Muscle of leg (tissue), 11 donors: Measurements from ENCODE around the gene ATAD3A. TPM values are rescaled to one million over a fixed set of nuclear protein-coding genes. Genes with fewer than 3 reads are reported as not detected.

Experiments used
- DNase-seq: peaks from one replicate; pipeline ENCODE4 v3.0.0; 2013
- H3K27ac ChIP-seq: one replicate; pipeline ENCODE4 v1.5.1; 2013; ENCODE audit warnings: mild to moderate bottlenecking, low read length, control low read depth
- H3K27me3 ChIP-seq: one replicate; pipeline ENCODE4 v1.6.1; 2013; ENCODE audit warnings: low read length; ENCODE audit not compliant: control insufficient read depth, insufficient read depth
- H3K36me3 ChIP-seq: one replicate; pipeline ENCODE4 v1.6.1; 2013; ENCODE audit warnings: low read length; ENCODE audit not compliant: control insufficient read depth, insufficient read depth
- H3K4me1 ChIP-seq: one replicate; pipeline ENCODE4 v1.6.1; 2013; ENCODE audit warnings: low read length; ENCODE audit not compliant: control insufficient read depth, insufficient read depth
- H3K4me3 ChIP-seq: one replicate; pipeline ENCODE4 v1.5.1; 2013; ENCODE audit warnings: low read length, control low read depth
- H3K9me3 ChIP-seq: replicated peaks from 2 replicates; pipeline ENCODE4 v1.6.1; 2013; ENCODE audit warnings: low read depth, low read length; ENCODE audit not compliant: control insufficient read depth
- WGBS: methylation state at CpG from one replicate; pipeline ENCODE4 v1.1.5; 2013; ENCODE audit warnings: missing lambda C conversion rate; ENCODE audit not compliant: insufficient coverage; 5-methylcytosine and 5-hydroxymethylcytosine counted together
- polyA plus RNA-seq, 8 donors: library from polyadenylated mRNA; unstranded; fragments of 120-200 nt; gene quantifications; one replicate each; pipeline versions ENCODE4 v1.2.1 to v1.2.3, GENCODE V29; 2013; ENCODE audit warnings: inconsistent platforms in 1 of 8, low replicate concordance in 1 of 8; ENCODE audit not compliant: insufficient read length in 8 of 8, insufficient read depth in 1 of 8
- total RNA-seq: library from RNA; stranded (reverse); fragments of 120-200 nt; gene quantifications from one replicate; pipeline ENCODE4 v1.2.4, GENCODE V29; 2013

ATAD3A gene
- total and polyA plus RNA-seq, 9 donors, result 13.5 to 22.0 (median 20.5) TPM

- H3K36me3 ChIP-seq, result no peaks in the 10 kb centered on the region
- H3K4me3 ChIP-seq, result no peak overlapping the region
- no peak overlapping the region for H3K27ac ChIP-seq
- H3K4me1 ChIP-seq, result peaks cover 6% of the 10 kb centered on the region
- no peaks in the 10 kb centered on the region for H3K9me3 ChIP-seq
- H3K27me3 ChIP-seq, result peaks cover 24% of the 10 kb centered on the region
- no peak for DNase-seq
- 83% methylated on average over 13 of the region's 13 CpGs for WGBS
Observed at GRCh38 chr1:1578371-1578940, 66.5 kb downstream of the ATAD3A start.

- H3K9me3 ChIP-seq, result no peaks in the 10 kb centered on the region
- no peak for DNase-seq
- no peaks in the 10 kb centered on the region for H3K4me1 ChIP-seq
- H3K27me3 ChIP-seq, result peaks cover 25% of the 10 kb centered on the region
- 79% methylated on average over 8 of the region's 9 CpGs for WGBS
- H3K36me3 ChIP-seq, result no peaks in the 10 kb centered on the region
- H3K4me3 ChIP-seq, result no peak overlapping the region
- no peak overlapping the region for H3K27ac ChIP-seq
Observed at GRCh38 chr1:1582585-1583346, 70.8 kb downstream of the ATAD3A start.

GRCh38 chr1:1583347-1584010, 71.5 kb downstream of the ATAD3A start:
- 80% methylated on average over 19 of the region's 23 CpGs for WGBS
- H3K4me3 ChIP-seq, result no peak overlapping the region

More at GRCh38 chr1:1583347-1584010, 71.5 kb downstream of the ATAD3A start:
- peaks cover 20% of the 10 kb centered on the region for H3K27me3 ChIP-seq
- H3K4me1 ChIP-seq, result no peaks in the 10 kb centered on the region
- H3K36me3 ChIP-seq, result no peaks in the 10 kb centered on the region
- no peak for DNase-seq
- no peak overlapping the region for H3K27ac ChIP-seq
- H3K9me3 ChIP-seq, result no peaks in the 10 kb centered on the region

Other genes with a start within 250 kb of the ATAD3A start
- gene UBE2J2, start 238.3 kb upstream of the ATAD3A start, total RNA-seq, result 29.6 TPM
- 10 to 100 TPM; 36.0 to 48.3 (median 41.5) TPM for gene UBE2J2, start 238.3 kb upstream of the ATAD3A start, polyA plus RNA-seq
- 2.9 TPM for gene SCNN1D, start 231.7 kb upstream of the ATAD3A start, total RNA-seq
- 1 to 10 TPM; 2.9 to 8.5 (median 4.8) TPM for gene SCNN1D, start 231.7 kb upstream of the ATAD3A start, polyA plus RNA-seq
- 29.0 TPM for gene ACAP3, start 204.2 kb upstream of the ATAD3A start, total RNA-seq
- gene ACAP3, start 204.2 kb upstream of the ATAD3A start, polyA plus RNA-seq, result 10 to 100 TPM; 28.2 to 63.5 (median 52.3) TPM
- gene PUSL1, start 203.6 kb upstream of the ATAD3A start, total RNA-seq, result 7.8 TPM
- gene PUSL1, start 203.6 kb upstream of the ATAD3A start, polyA plus RNA-seq, result 1 to 10 TPM; 6.1 to 8.6 (median 7.2) TPM
- gene INTS11, start 187.5 kb upstream of the ATAD3A start, total RNA-seq, result 55.9 TPM
- 100 to 1,000 TPM in 1 of 8 donors, 10 to 100 TPM in 7; 69.3 to 100 (median 86.6) TPM for gene INTS11, start 187.5 kb upstream of the ATAD3A start, polyA plus RNA-seq
- gene CPTP, start 187.4 kb upstream of the ATAD3A start, total RNA-seq, result 12.5 TPM
- 10 to 100 TPM; 14.7 to 19.6 (median 17.8) TPM for gene CPTP, start 187.4 kb upstream of the ATAD3A start, polyA plus RNA-seq
- gene TAS1R3, start 180.9 kb upstream of the ATAD3A start, total RNA-seq, result 2.4 TPM
- gene TAS1R3, start 180.9 kb upstream of the ATAD3A start, polyA plus RNA-seq, result 1 to 10 TPM in 7 of 8 donors, under 1 TPM in 1; 0.96 to 3.8 (median 2.4) TPM
- gene DVL1, start 162.7 kb upstream of the ATAD3A start, total RNA-seq, result 45.8 TPM
- gene DVL1, start 162.7 kb upstream of the ATAD3A start, polyA plus RNA-seq, result 10 to 100 TPM; 38.2 to 50.5 (median 46.7) TPM
- gene MXRA8, start 153.6 kb upstream of the ATAD3A start, total RNA-seq, result 87.9 TPM
- gene MXRA8, start 153.6 kb upstream of the ATAD3A start, polyA plus RNA-seq, result 100 to 1,000 TPM in 1 of 8 donors, 10 to 100 TPM in 7; 56.2 to 113 (median 83.5) TPM
- 74.8 TPM for gene AURKAIP1, start 137.0 kb upstream of the ATAD3A start, total RNA-seq
- gene AURKAIP1, start 137.0 kb upstream of the ATAD3A start, polyA plus RNA-seq, result 10 to 100 TPM; 66.7 to 93.6 (median 74.7) TPM
- 124 TPM for gene CCNL2, start 112.8 kb upstream of the ATAD3A start, total RNA-seq
- gene CCNL2, start 112.8 kb upstream of the ATAD3A start, polyA plus RNA-seq, result 100 to 1,000 TPM; 101 to 205 (median 156) TPM
- 99.3 TPM for gene MRPL20, start 104.9 kb upstream of the ATAD3A start, total RNA-seq
- gene MRPL20, start 104.9 kb upstream of the ATAD3A start, polyA plus RNA-seq, result 100 to 1,000 TPM in 5 of 8 donors, 10 to 100 TPM in 3; 97.9 to 121 (median 105) TPM
- 13.9 TPM for gene ANKRD65, start 90.9 kb upstream of the ATAD3A start, total RNA-seq
- gene ANKRD65, start 90.9 kb upstream of the ATAD3A start, polyA plus RNA-seq, result 10 to 100 TPM; 10.6 to 24.1 (median 16.8) TPM
- 32.9 TPM for gene VWA1, start 76.5 kb upstream of the ATAD3A start, total RNA-seq
- gene VWA1, start 76.5 kb upstream of the ATAD3A start, polyA plus RNA-seq, result 10 to 100 TPM; 58.5 to 99.5 (median 68.3) TPM
- 0.22 TPM for gene ATAD3C, start 62.5 kb upstream of the ATAD3A start, total RNA-seq
- gene ATAD3C, start 62.5 kb upstream of the ATAD3A start, polyA plus RNA-seq, result 1 to 10 TPM in 3 of 8 donors, under 1 TPM in 5; 0.28 to 1.2 (median 0.49) TPM
- 13.7 TPM for gene ATAD3B, start 40.4 kb upstream of the ATAD3A start, total RNA-seq
- gene ATAD3B, start 40.4 kb upstream of the ATAD3A start, polyA plus RNA-seq, result 10 to 100 TPM in 7 of 8 donors, 1 to 10 TPM in 1; 9.6 to 16.5 (median 14.5) TPM
- 3.5 TPM for gene TMEM240, start 28.5 kb downstream of the ATAD3A start, total RNA-seq
- gene TMEM240, start 28.5 kb downstream of the ATAD3A start, polyA plus RNA-seq, result 1 to 10 TPM; 3.6 to 9.2 (median 4.9) TPM
- gene SSU72, start 62.7 kb downstream of the ATAD3A start, total RNA-seq, result 38.0 TPM
- gene SSU72, start 62.7 kb downstream of the ATAD3A start, polyA plus RNA-seq, result 100 to 1,000 TPM in 1 of 8 donors, 10 to 100 TPM in 7; 77.5 to 106 (median 92.4) TPM
- gene FNDC10, start 88.0 kb downstream of the ATAD3A start, total RNA-seq, result 0.62 TPM
- 1 to 10 TPM; 1.5 to 3.3 (median 2.7) TPM for gene FNDC10, start 88.0 kb downstream of the ATAD3A start, polyA plus RNA-seq
- 54.8 TPM for gene MIB2, start 103.3 kb downstream of the ATAD3A start, total RNA-seq
- gene MIB2, start 103.3 kb downstream of the ATAD3A start, polyA plus RNA-seq, result 100 to 1,000 TPM in 1 of 8 donors, 10 to 100 TPM in 7; 43.2 to 111 (median 76.9) TPM
- 50.7 TPM for gene MMP23B, start 120.0 kb downstream of the ATAD3A start, total RNA-seq
- gene MMP23B, start 120.0 kb downstream of the ATAD3A start, polyA plus RNA-seq, result 10 to 100 TPM; 27.6 to 55.6 (median 36.3) TPM
- 9.4 TPM for gene CDK11B, start 146.8 kb downstream of the ATAD3A start, total RNA-seq
- 10 to 100 TPM; 32.0 to 37.8 (median 35.1) TPM for gene CDK11B, start 146.8 kb downstream of the ATAD3A start, polyA plus RNA-seq
- gene SLC35E2B, start 180.6 kb downstream of the ATAD3A start, total RNA-seq, result 27.4 TPM
- 10 to 100 TPM; 30.9 to 56.9 (median 48.4) TPM for gene SLC35E2B, start 180.6 kb downstream of the ATAD3A start, polyA plus RNA-seq
- 11.5 TPM for gene CDK11A, start 212.2 kb downstream of the ATAD3A start, total RNA-seq
- 10 to 100 TPM; 19.5 to 31.2 (median 25.8) TPM for gene CDK11A, start 212.2 kb downstream of the ATAD3A start, polyA plus RNA-seq